Measurements from ENCODE around the gene MED9. TPM values are rescaled to one million over a fixed set of nuclear protein-coding genes. Genes with fewer than 3 reads are reported as not detected.

Gene MED9
- total and polyA plus RNA-seq, 2 donors (not counting 3 experiments of a cell fraction or from before 2014, with no cell fraction given): 15.1 to 18.2 TPM

DNA sequence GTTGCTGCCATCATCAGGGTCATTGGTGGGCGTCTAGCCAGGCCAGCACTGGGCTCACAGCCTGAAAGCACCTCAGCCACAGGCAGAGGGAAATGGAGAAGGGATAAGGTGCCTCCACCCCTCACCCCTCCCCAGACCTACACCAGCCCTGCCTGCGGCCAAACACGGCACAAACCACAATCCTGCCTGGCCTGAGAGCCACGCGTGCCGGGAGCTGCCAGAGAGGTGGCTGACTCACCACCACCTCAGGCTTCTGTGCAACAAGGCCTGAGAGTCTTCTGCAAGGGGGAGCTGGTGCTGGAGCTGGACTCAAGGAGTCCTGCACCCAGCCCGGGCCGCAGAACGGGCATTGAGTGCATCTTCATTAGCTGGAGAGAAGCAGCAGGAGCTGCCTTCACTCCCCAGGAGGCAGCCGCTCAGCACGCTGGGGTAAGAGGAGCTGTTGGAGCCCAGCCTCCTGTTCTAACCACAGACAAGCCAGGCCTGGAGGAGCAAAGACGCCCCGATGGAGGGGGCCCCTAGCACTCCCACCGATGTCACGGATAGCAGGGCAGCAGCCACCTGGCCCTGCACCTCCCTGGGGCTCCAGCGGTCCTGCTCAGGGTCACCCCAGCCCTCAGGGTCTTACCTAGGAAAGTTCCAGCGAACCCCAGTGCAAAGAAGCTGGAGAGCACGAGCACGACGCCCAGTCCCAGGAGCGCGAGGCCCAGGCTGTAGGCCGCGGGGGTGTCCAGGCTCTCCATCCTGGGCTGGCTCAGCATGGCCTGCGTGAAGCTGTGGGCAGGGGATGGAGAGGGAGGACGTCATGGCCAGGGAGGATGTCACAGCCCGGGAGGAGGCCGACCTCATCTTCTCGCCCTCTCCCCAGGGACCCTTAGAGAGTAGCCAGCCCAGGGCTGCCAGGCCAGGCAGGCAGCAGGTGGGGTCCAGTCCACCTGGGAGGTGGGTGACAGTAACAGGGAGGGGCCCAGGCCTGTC, 35.4 kb downstream of the MED9 start:
- CTCF ChIA-PET: interaction anchor here (1.2 to 4.5 kb wide), 4 partner anchors 11 to 101 kb away, joined by 4 to 37 read pairs (median 6); partner anchors contain the start of gene RASD1
- no peak for TF ChIP-seq MYC (IDR thresholded peaks at IDR 0.05; ENCODE audit: low read depth, low read length)
- TF ChIP-seq POLR2AphosphoS5 (IDR thresholded peaks at IDR 0.05; ENCODE audit: insufficient read depth, low read depth, low read length): no peak
- TF ChIP-seq, protein P1, sequence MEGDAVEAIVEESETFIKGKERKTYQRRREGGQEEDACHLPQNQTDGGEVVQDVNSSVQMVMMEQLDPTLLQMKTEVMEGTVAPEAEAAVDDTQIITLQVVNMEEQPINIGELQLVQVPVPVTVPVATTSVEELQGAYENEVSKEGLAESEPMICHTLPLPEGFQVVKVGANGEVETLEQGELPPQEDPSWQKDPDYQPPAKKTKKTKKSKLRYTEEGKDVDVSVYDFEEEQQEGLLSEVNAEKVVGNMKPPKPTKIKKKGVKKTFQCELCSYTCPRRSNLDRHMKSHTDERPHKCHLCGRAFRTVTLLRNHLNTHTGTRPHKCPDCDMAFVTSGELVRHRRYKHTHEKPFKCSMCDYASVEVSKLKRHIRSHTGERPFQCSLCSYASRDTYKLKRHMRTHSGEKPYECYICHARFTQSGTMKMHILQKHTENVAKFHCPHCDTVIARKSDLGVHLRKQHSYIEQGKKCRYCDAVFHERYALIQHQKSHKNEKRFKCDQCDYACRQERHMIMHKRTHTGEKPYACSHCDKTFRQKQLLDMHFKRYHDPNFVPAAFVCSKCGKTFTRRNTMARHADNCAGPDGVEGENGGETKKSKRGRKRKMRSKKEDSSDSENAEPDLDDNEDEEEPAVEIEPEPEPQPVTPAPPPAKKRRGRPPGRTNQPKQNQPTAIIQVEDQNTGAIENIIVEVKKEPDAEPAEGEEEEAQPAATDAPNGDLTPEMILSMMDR (IDR thresholded peaks at IDR 0.05; ENCODE audit: extremely low read depth in 1 of 2, insufficient read depth in 1 of 2, low read depth in 1 of 2, low read length in 2 of 2): no peak
- TF ChIP-seq, protein P2, sequence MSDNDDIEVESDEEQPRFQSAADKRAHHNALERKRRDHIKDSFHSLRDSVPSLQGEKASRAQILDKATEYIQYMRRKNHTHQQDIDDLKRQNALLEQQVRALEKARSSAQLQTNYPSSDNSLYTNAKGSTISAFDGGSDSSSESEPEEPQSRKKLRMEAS (IDR thresholded peaks at IDR 0.05; ENCODE audit: insufficient read depth, insufficient read length): no peak
- no peak for TF ChIP-seq JUN (IDR thresholded peaks at IDR 0.05; ENCODE audit: borderline replicate concordance, insufficient read depth, insufficient read length, low read depth)
- no peak for TF ChIP-seq FOS (IDR thresholded peaks at IDR 0.05; ENCODE audit: borderline replicate concordance, insufficient read depth, low read length)
- TF ChIP-seq POLR2A (IDR thresholded peaks at IDR 0.05; ENCODE audit: low read depth, low read length): no peak
- TF ChIP-seq EZH2 (IDR thresholded peaks at IDR 0.05; ENCODE audit: borderline replicate concordance, low read depth, low read length, severe bottlenecking): no peak
- TF ChIP-seq GATA2 (IDR thresholded peaks at IDR 0.05; ENCODE audit: insufficient read depth, insufficient read length, low read depth, low read length): no peak
- intact Hi-C loops (cut with micrococcal nuclease): no loop called here
- no TSS peak for BruUV-seq (replicated peaks)
- POLR2A ChIA-PET: interaction anchor here (1.0 kb wide), 1 partner anchor 15 kb away, joined by 3 read pairs; no protein-coding TSS in a partner anchor
- Histone ChIP-seq H2AFZ (ENCODE audit: low read depth, low read length) (no peak overlapping the region), H3K36me3 (ENCODE audit: control insufficient read depth in 2 of 2, extremely low read depth in 1 of 2, insufficient read depth in 2 of 2, low read length in 2 of 2) (no peaks in the 10 kb centered on the region), H3K4me2 (ENCODE audit: insufficient read depth, low read length) (no peak overlapping the region), H3K27ac (ENCODE audit: insufficient read depth, low read depth, low read length) (no peak overlapping the region), H3K9me3 (replicated peaks; ENCODE audit: control insufficient read depth, insufficient read depth, low read length) (no peaks in the 10 kb centered on the region), H4K20me1 (replicated peaks; ENCODE audit: control insufficient read depth, extremely low read depth, insufficient read depth, low read length) (no peaks in the 10 kb centered on the region), H3K4me3 (replicated peaks in 1 of 3; ENCODE audit: insufficient read depth in 1 of 3, low read depth in 1 of 3, low read length in 3 of 3) (no peak overlapping the region), H3K27me3 (ENCODE audit: control insufficient read depth in 2 of 2, insufficient read depth in 2 of 2, low read length in 2 of 2) (no peaks in the 10 kb centered on the region), H3K4me1 (ENCODE audit: control insufficient read depth, extremely low read depth, insufficient read depth, low read length) (no peaks in the 10 kb centered on the region), H3K9me1 (replicated peaks; ENCODE audit: control insufficient read depth, extremely low read depth, insufficient read depth, low read length) (no peaks in the 10 kb centered on the region), H3K9ac (replicated peaks; ENCODE audit: extremely low read depth, insufficient read depth, low read length) (no peak overlapping the region), H3K79me2 (ENCODE audit: control insufficient read depth, insufficient read depth, low read length) (no peaks in the 10 kb centered on the region)
- no peak for DNase-seq (ENCODE audit: low read depth, low spot score)
- no peak for FAIRE-seq
- dilution Hi-C loops (cut with MboI; ENCODE audit: extremely low pct_ligation_motif_present, low sequenced_read_pairs): no loop called here

All from endothelial cell of umbilical vein (primary cell).